H1 (cell line): Measurements from ENCODE around the gene NTN4. TPM values are rescaled to one million over a fixed set of nuclear protein-coding genes. Genes with fewer than 3 reads are reported as not detected.
"Not testable (repeated sequence)": the region's sequence is repeated elsewhere in the genome, so short reads cannot be mapped to it uniquely, and the experiment has no call there.

Experiments used
- CTCF ChIA-PET: fragments of 300-600 bp; sonication (Branson Sonifier 250); formaldehyde crosslinking; loops from one replicate; lab custom pipeline; 2021; ENCODE audit not compliant: partially characterized antibody; lab: Charles Lee
- POLR2A ChIA-PET: fragments of 300-600 bp; sonication (Branson Sonifier 250); formaldehyde crosslinking; loops from one replicate; lab custom pipeline; 2021; ENCODE audit warnings: inconsistent platforms; ENCODE audit not compliant: partially characterized antibody; lab: Charles Lee
- DNase-seq, 2 experiments: peaks; one replicate each; pipeline versions ENCODE4 v3.0.0 to v3.0.0-alpha.2; 2010 to 2022; ENCODE audit warnings: low spot score in 2 of 2, low read depth in 1 of 2, mixed read lengths in 1 of 2
- FAIRE-seq: peaks from 2 replicates; lab custom pipeline; 2011; peaks lifted over from hg19 to GRCh38; lab: Jason Lieb, UNC
- H2AFZ ChIP-seq: 2 replicates; pipeline ENCODE4 v1.8.1; 2012; ENCODE audit warnings: low read length, inconsistent platforms
- H2AK5ac ChIP-seq: 2 replicates; pipeline ENCODE4 v1.6.1; 2013; ENCODE audit warnings: low read depth, low read length
- H2BK120ac ChIP-seq: replicated peaks from 2 replicates; pipeline ENCODE3; 2013; ENCODE audit warnings: low read depth, low read length, inconsistent platforms
- H2BK12ac ChIP-seq: 2 replicates; pipeline ENCODE4 v1.6.1; 2013; ENCODE audit warnings: low read depth, low read length
- H2BK15ac ChIP-seq: 2 replicates; pipeline ENCODE4 v1.6.1; 2013; ENCODE audit warnings: low read length
- H2BK20ac ChIP-seq: 2 replicates; pipeline ENCODE4 v1.6.1; 2013; ENCODE audit warnings: low read length
- H2BK5ac ChIP-seq: 2 replicates; pipeline ENCODE4 v1.6.1; 2013; ENCODE audit warnings: low read depth, low read length
- H3K14ac ChIP-seq: 2 replicates; pipeline ENCODE4 v1.6.1; 2013; ENCODE audit warnings: inconsistent platforms; ENCODE audit not compliant: insufficient read length
- H3K18ac ChIP-seq: 2 replicates; pipeline ENCODE4 v1.6.1; 2013; ENCODE audit warnings: low read length; ENCODE audit errors: extremely low read depth
- H3K23ac ChIP-seq: 2 replicates; pipeline ENCODE4 v1.6.1; 2013; ENCODE audit warnings: inconsistent platforms; ENCODE audit not compliant: insufficient read length
- H3K23me2 ChIP-seq: 2 replicates; pipeline ENCODE4 v1.6.1; 2013; ENCODE audit warnings: low read depth, low read length
- H3K27ac ChIP-seq: 2 replicates; pipeline ENCODE4 v1.6.1; 2011; ENCODE audit warnings: low read depth, low read length, inconsistent platforms
- H3K27me3 ChIP-seq, 4 experiments: replicated peaks in 1 of 4; 1 replicate in 1 of 4; 2 replicates in 3 of 4; pipeline versions ENCODE4 v1.6.1 to v1.8.1; 2011 to 2013; ENCODE audit warnings: low read length in 3 of 4, mild to moderate bottlenecking in 3 of 4, inconsistent platforms in 2 of 4, mixed read lengths in 2 of 4, moderate library complexity in 1 of 4; ENCODE audit not compliant: control insufficient read depth in 3 of 4, insufficient read depth in 3 of 4; ENCODE audit errors: extremely low read depth in 1 of 4
- H3K36me3 ChIP-seq, 4 experiments: 2 replicates each; pipeline versions ENCODE4 v1.6.1 to v1.8.1; 2011 to 2013; ENCODE audit warnings: mild to moderate bottlenecking in 4 of 4, low read length in 3 of 4, moderate library complexity in 2 of 4, control low read depth in 1 of 4, inconsistent platforms in 1 of 4; ENCODE audit not compliant: insufficient read depth in 4 of 4, control insufficient read depth in 2 of 4
- H3K4ac ChIP-seq: replicated peaks from 2 replicates; pipeline ENCODE3; 2013; ENCODE audit warnings: low read length, low read depth, mixed read lengths, inconsistent platforms; ENCODE audit not compliant: insufficient read length
- H3K4me1 ChIP-seq, 4 experiments: replicated peaks in 1 of 4; 1 replicate in 1 of 4; 2 replicates in 3 of 4; pipeline versions ENCODE4 v1.6.1 to v1.8.1; 2011 to 2013; ENCODE audit warnings: low read length in 3 of 4, inconsistent platforms in 2 of 4, mixed read lengths in 1 of 4; ENCODE audit not compliant: insufficient read depth in 4 of 4, control insufficient read depth in 3 of 4
- H3K4me2 ChIP-seq, 2 experiments: 2 replicates each; pipeline versions ENCODE4 v1.6.1 to v1.8.1; 2011 to 2013; ENCODE audit warnings: low read depth in 2 of 2, low read length in 2 of 2, control low read depth in 1 of 2, inconsistent platforms in 1 of 2, mild to moderate bottlenecking in 1 of 2; ENCODE audit not compliant: insufficient read depth in 1 of 2
- H3K4me3 ChIP-seq, 4 experiments: fragments of 200-600, 300-600 bp in 1 of 4; sonication (generic), shearing (Covaris generic), sonication (Bioruptor Twin) in 1 of 4; 2 replicates each; pipeline versions ENCODE4 v1.5.1 to v1.8.1; 2011 to 2016; ENCODE audit warnings: low read length in 4 of 4, low read depth in 3 of 4, control low read depth in 2 of 4, inconsistent platforms in 2 of 4, mild to moderate bottlenecking in 2 of 4, mixed read lengths in 1 of 4, moderate library complexity in 1 of 4; ENCODE audit not compliant: insufficient read depth in 2 of 4; ENCODE audit errors: extremely low read depth in 1 of 4
- H3K56ac ChIP-seq: replicated peaks from 2 replicates; pipeline ENCODE3; 2013; ENCODE audit warnings: low read depth, mild to moderate bottlenecking, mixed read lengths, low read length, inconsistent platforms; ENCODE audit not compliant: insufficient read length
- H3K79me1 ChIP-seq: 2 replicates; pipeline ENCODE4 v1.6.1; 2013; ENCODE audit warnings: low read depth, low read length, control low read depth
- H3K79me2 ChIP-seq, 2 experiments: 2 replicates each; pipeline versions ENCODE4 v1.6.1 to v1.8.1; 2012 to 2013; ENCODE audit warnings: low read length in 2 of 2, mild to moderate bottlenecking in 2 of 2, inconsistent platforms in 1 of 2; ENCODE audit not compliant: insufficient read depth in 2 of 2, control insufficient read depth in 1 of 2
- H3K9ac ChIP-seq, 4 experiments: replicated peaks in 1 of 4; 1 replicate in 1 of 4; 2 replicates in 3 of 4; pipeline versions ENCODE4 v1.6.1 to v1.8.1; 2011 to 2013; ENCODE audit warnings: low read depth in 3 of 4, low read length in 3 of 4, control low read depth in 2 of 4, mild to moderate bottlenecking in 2 of 4, moderate library complexity in 2 of 4, inconsistent platforms in 1 of 4; ENCODE audit errors: extremely low read depth in 1 of 4
- H3K9me3 ChIP-seq, 2 experiments: 2 replicates each; pipeline versions ENCODE4 v1.6.1 to v1.8.1; 2012 to 2013; ENCODE audit warnings: mild to moderate bottlenecking in 2 of 2, moderate library complexity in 2 of 2, control low read depth in 1 of 2, inconsistent platforms in 1 of 2, low read depth in 1 of 2, low read length in 1 of 2, mixed read lengths in 1 of 2; ENCODE audit not compliant: insufficient read depth in 2 of 2
- H4K20me1 ChIP-seq, 2 experiments: replicated peaks in 1 of 2; 2 replicates each; pipeline versions ENCODE3 to v1.8.1; 2011 to 2013; ENCODE audit warnings: inconsistent platforms in 2 of 2, low read length in 2 of 2, mild to moderate bottlenecking in 1 of 2; ENCODE audit not compliant: insufficient read depth in 2 of 2, control insufficient read depth in 1 of 2
- H4K5ac ChIP-seq: 2 replicates; pipeline ENCODE4 v1.6.1; 2013; ENCODE audit warnings: low read length, low read depth, mixed read lengths, inconsistent platforms; ENCODE audit not compliant: insufficient read length
- H4K8ac ChIP-seq: 2 replicates; pipeline ENCODE4 v1.8.0; 2013; ENCODE audit warnings: mild to moderate bottlenecking, moderate library complexity, low read length, inconsistent platforms; ENCODE audit not compliant: insufficient read depth; ENCODE audit errors: extremely low read depth
- H4K91ac ChIP-seq: replicated peaks from 2 replicates; pipeline ENCODE3; 2013; ENCODE audit warnings: low read length, mixed read lengths, inconsistent platforms; ENCODE audit not compliant: insufficient read length
- WGBS, 2 experiments: shearing (Covaris generic) in 1 of 2; methylation state at CpG; one replicate each; pipeline versions ENCODE4 v1.1.6 to v1.1.7; 2013 to 2015; ENCODE audit warnings: low lambda C conversion rate in 2 of 2, mixed read lengths in 2 of 2, inconsistent platforms in 1 of 2, low coverage in 1 of 2, missing lambda C conversion rate in 1 of 2; ENCODE audit not compliant: insufficient replicate concordance in 2 of 2, insufficient coverage in 1 of 2, insufficient read length in 1 of 2; ENCODE audit errors: extremely low coverage in 1 of 2, missing lambda C conversion rate in 1 of 2; 5-methylcytosine and 5-hydroxymethylcytosine counted together
- polyA plus RNA-seq, 7 experiments: library from polyadenylated mRNA; depleted of rRNA in 3 of 7; stranded (reverse) in 5 of 7; unstranded in 2 of 7; fragments of >200 nt in 5 of 7; fragments of 200-250 nt in 2 of 7; gene quantifications; 1 replicate in 5 of 7; 2 replicates in 1 of 7; 4 replicates in 1 of 7; pipeline versions ENCODE4 v1.2.1 to v1.2.3, GENCODE V29; 2011 to 2013; ENCODE audit warnings: missing spikeins in 2 of 7, mixed read lengths in 2 of 7
- total RNA-seq: library from RNA; stranded (reverse); fragmentation: NEBNext Ultra II Directional; extraction: Animal tissue kit (Norgen Biotek cat#: 25700); gene quantifications from 2 replicates; pipeline ENCODE4 v1.2.1, GENCODE V29; 2021

Gene NTN4
- total and polyA plus RNA-seq, 2 of the 8 experiments (the other 6 are each of a cell fraction or from before 2014, with no cell fraction given), result 0.74 to 1.3 TPM

DNA sequence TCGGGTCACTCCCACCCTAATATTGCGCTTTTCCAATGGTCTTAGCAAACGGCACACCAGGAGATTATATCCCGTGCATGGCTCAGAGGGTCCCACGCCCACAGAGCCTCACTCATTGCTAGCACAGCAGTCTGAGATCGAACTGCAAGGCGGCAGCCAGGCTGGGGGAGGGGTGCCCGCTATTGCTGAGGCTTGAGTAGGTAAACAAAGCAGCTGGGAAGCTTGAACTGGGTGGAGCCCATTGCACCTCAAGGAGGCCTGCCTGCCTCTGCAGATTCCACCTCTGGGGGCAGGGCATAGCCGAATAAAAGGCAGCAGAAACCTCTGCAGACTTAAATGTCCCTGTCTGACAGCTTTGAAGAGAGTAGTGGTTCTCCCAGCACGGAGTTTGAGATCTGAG is 15.1 kb downstream of the NTN4 start:
- H3K23me2 ChIP-seq, H3K18ac ChIP-seq, H4K91ac ChIP-seq, H3K79me1 ChIP-seq, CTCF ChIA-PET, H2BK20ac ChIP-seq, H4K8ac ChIP-seq, H2BK12ac ChIP-seq, H3K9ac ChIP-seq, H2BK15ac ChIP-seq, DNase-seq, H3K23ac ChIP-seq, H3K4me3 ChIP-seq, H2AFZ ChIP-seq, POLR2A ChIA-PET, H2BK120ac ChIP-seq, H4K5ac ChIP-seq, H3K56ac ChIP-seq, H3K4me2 ChIP-seq, H2AK5ac ChIP-seq, H3K14ac ChIP-seq, FAIRE-seq, H3K4me1 ChIP-seq, H3K27me3 ChIP-seq, H3K27ac ChIP-seq, H3K36me3 ChIP-seq, H3K79me2 ChIP-seq, H4K20me1 ChIP-seq, H2BK5ac ChIP-seq, H3K4ac ChIP-seq: not testable (repeated sequence)
- H3K9me3 ChIP-seq, result peaks cover 5 to 16% of the 10 kb centered on the region in 2 experiments; a peak in 3 of 4 replicates
- WGBS, 2 experiments, result 78% methylated on average over 10 of the region's 10 CpGs; no CpG with 5 or more reads in 1 of the 2 experiments
